Measurements from ENCODE around the gene TBC1D17. TPM values are rescaled to one million over a fixed set of nuclear protein-coding genes. Genes with fewer than 3 reads are reported as not detected.

TBC1D17 gene
- polyA plus RNA-seq, 2 of the 4 experiments (the other 2 are of a cell fraction), result 12.3 to 41.5 TPM

DNA sequence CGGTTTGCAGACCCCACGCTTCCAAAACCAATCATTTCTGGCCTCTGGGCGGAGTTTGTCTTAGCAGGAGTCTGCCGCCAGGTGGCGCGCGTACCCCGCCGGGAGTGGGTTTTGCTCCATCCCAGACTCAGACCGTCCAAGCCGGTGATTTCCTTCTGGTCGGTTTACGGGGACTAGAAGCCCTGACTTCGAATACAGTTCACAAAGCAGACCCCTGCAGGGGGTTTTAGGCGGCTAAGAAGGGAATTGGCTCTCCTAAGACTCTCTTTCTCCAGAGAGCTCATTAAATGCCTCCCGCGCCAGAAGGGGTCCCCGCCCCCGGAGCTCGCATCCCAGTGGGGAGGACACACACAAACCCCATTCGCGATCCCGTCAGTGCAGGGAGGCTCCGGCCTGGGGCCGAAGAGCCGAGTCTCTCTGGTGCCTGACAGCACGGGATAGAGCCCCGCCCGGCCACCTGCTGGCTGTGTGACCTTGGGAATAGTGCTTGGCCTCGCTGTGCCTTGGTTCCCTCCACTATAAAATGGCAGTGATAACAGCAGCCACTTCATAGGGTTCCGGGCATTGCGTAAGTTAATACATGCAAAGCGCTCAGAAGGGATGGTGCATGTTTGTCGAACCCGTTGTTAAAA is 60.4 kb downstream of the TBC1D17 start:
- CTCF ChIA-PET, result interaction anchor here (0.6 to 7.5 kb wide), 51 partner anchors 8 to 465 kb away, joined by 3 to 121 read pairs (median 5); partner anchors contain the start of genes VRK3 and ZNF473
- 12% methylated on average over 35 of the region's 35 CpGs for WGBS (ENCODE audit: missing lambda C conversion rate)

More for the DNA sequence above, 60.4 kb downstream of the TBC1D17 start:
- H3K4me1 ChIP-seq, result peaks cover 14% of the 10 kb centered on the region; the same call in 2 of the 3 replicates
- POLR2A ChIA-PET, result interaction anchor here (0.9 kb wide), 1 partner anchor 9 kb away, joined by 3 read pairs; the partner anchor contains the start of genes ATF5 and NUP62
- H3K4me3 ChIP-seq, result peak overlapping the region; percentile 51
- TF ChIP-seq GATA3 (IDR thresholded peaks at IDR 0.05; ENCODE audit: borderline replicate concordance) (no peak), RARB (CRISPR knock-in tag; IDR thresholded peaks at IDR 0.05) (no peak), RAD21 (conservative IDR thresholded peaks at IDR 0.05 in 1 of 2, IDR thresholded peaks at IDR 0.05 in 1 of 2) (peak; percentile 99), ZFP36 (IDR thresholded peaks at IDR 0.05; ENCODE audit: borderline replicate concordance, partially characterized antibody) (peak; percentile 60), MAZ (IDR thresholded peaks at IDR 0.05; ENCODE audit: borderline replicate concordance, low read depth, low read length) (0 out of 2 replicates have a peak, but pooled peaks have one; percentile 25), CEBPB (IDR thresholded peaks at IDR 0.05) (peak in 1 of 2 experiments; percentile 74; a peak in 2 of 4 replicates), RNF2 (IDR thresholded peaks at IDR 0.05; ENCODE audit: borderline replicate concordance, low read depth) (no peak), NR3C1 (IDR thresholded peaks at IDR 0.05) (no peak), RFX5 (IDR thresholded peaks at IDR 0.05) (0 out of 2 replicates have a peak, but pooled peaks have one; percentile 9), CTCF (IDR thresholded peaks at IDR 0.05) (peak; percentile 99), CHD4 (IDR thresholded peaks at IDR 0.05; ENCODE audit: borderline replicate concordance) (peak; percentile 65; the same call in 1 of the 2 replicates), ESRRA (IDR thresholded peaks at IDR 0.05; ENCODE audit: borderline replicate concordance, low read length) (no peak), JUN (IDR thresholded peaks at IDR 0.05) (no peak), KDM5A (IDR thresholded peaks at IDR 0.05) (0 out of 2 replicates have a peak, but pooled peaks have one; percentile 3), SMC3 (IDR thresholded peaks at IDR 0.05) (peak; percentile 100), NFE2L2 (conservative IDR thresholded peaks at IDR 0.05; ENCODE audit: low read length) (no peak), PBX3 (IDR thresholded peaks at IDR 0.05) (no peak; the same call in 1 of the 2 replicates)
- TF ChIP-seq, protein P1, sequence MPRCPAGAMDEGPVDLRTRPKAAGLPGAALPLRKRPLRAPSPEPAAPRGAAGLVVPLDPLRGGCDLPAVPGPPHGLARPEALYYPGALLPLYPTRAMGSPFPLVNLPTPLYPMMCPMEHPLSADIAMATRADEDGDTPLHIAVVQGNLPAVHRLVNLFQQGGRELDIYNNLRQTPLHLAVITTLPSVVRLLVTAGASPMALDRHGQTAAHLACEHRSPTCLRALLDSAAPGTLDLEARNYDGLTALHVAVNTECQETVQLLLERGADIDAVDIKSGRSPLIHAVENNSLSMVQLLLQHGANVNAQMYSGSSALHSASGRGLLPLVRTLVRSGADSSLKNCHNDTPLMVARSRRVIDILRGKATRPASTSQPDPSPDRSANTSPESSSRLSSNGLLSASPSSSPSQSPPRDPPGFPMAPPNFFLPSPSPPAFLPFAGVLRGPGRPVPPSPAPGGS (IDR thresholded peaks at IDR 0.05), result no peak
- H3K9me3 ChIP-seq, result no peaks in the 10 kb centered on the region
- DNase-seq (ENCODE audit: low read depth in 1 of 2, low spot score in 1 of 2), result peak; percentile 81
- peak; percentile 80 to 91 for ATAC-seq
- H3K4me2 ChIP-seq, result peak overlapping the region; percentile 99
- FAIRE-seq, result no peak
- peak overlapping the region in 1 of 2 experiments; percentile 49; a peak in 3 of 6 replicates for H3K27ac ChIP-seq

Small RNA genes lying within 50 kb of the gene (small RNA-seq; reads per million reads assigned to genes)
- gene MIR4749, result 0 reads per million in 6 experiments

Other genes starting within 250 kb of the TBC1D17 start
- gene RRAS, start 237.6 kb upstream of the TBC1D17 start, polyA plus RNA-seq (2011; rRNA removed), result 45.9 and 47.6 TPM in 2 replicates
- gene RRAS, start 237.6 kb upstream of the TBC1D17 start, polyA plus RNA-seq (2017; fragmentation: RNase III; extraction: RNeasy Plus Mini Kit Qiagen cat#74134 plus additional on column Dnase treatment), result 49.2 to 55.4 TPM (median 50.2 TPM) in 3 replicates
- gene SCAF1, start 235.5 kb upstream of the TBC1D17 start, polyA plus RNA-seq (2011; rRNA removed), result 4.0 and 6.1 TPM in 2 replicates
- 41.0 to 47.9 TPM (median 47.2 TPM) in 3 replicates for gene SCAF1, start 235.5 kb upstream of the TBC1D17 start, polyA plus RNA-seq (2017; fragmentation: RNase III; extraction: RNeasy Plus Mini Kit Qiagen cat#74134 plus additional on column Dnase treatment)
- 54.0 and 68.6 TPM in 2 replicates for gene IRF3, start 211.8 kb upstream of the TBC1D17 start, polyA plus RNA-seq (2011; rRNA removed)
- gene IRF3, start 211.8 kb upstream of the TBC1D17 start, polyA plus RNA-seq (2017; fragmentation: RNase III; extraction: RNeasy Plus Mini Kit Qiagen cat#74134 plus additional on column Dnase treatment), result 88.5 to 114 TPM (median 103 TPM) in 3 replicates
- gene BCL2L12, start 211.8 kb upstream of the TBC1D17 start, polyA plus RNA-seq (2011; rRNA removed), result 26.6 and 29.2 TPM in 2 replicates
- 47.8 to 53.0 TPM (median 48.6 TPM) in 3 replicates for gene BCL2L12, start 211.8 kb upstream of the TBC1D17 start, polyA plus RNA-seq (2017; fragmentation: RNase III; extraction: RNeasy Plus Mini Kit Qiagen cat#74134 plus additional on column Dnase treatment)
- 440 and 504 TPM in 2 replicates for gene PRMT1, start 200.4 kb upstream of the TBC1D17 start, polyA plus RNA-seq (2011; rRNA removed)
- gene PRMT1, start 200.4 kb upstream of the TBC1D17 start, polyA plus RNA-seq (2017; fragmentation: RNase III; extraction: RNeasy Plus Mini Kit Qiagen cat#74134 plus additional on column Dnase treatment), result 488 to 516 TPM (median 500 TPM) in 3 replicates
- 2.0 and 2.9 TPM in 2 replicates for gene ADM5, start 188.1 kb upstream of the TBC1D17 start, polyA plus RNA-seq (2011; rRNA removed)
- 4.3 to 4.5 TPM (median 4.4 TPM) in 3 replicates for gene ADM5, start 188.1 kb upstream of the TBC1D17 start, polyA plus RNA-seq (2017; fragmentation: RNase III; extraction: RNeasy Plus Mini Kit Qiagen cat#74134 plus additional on column Dnase treatment)
- gene CPT1C, start 186.6 kb upstream of the TBC1D17 start, polyA plus RNA-seq (2011; rRNA removed), result 8.2 and 8.5 TPM in 2 replicates
- 13.7 to 17.1 TPM (median 15.4 TPM) in 3 replicates for gene CPT1C, start 186.6 kb upstream of the TBC1D17 start, polyA plus RNA-seq (2017; fragmentation: RNase III; extraction: RNeasy Plus Mini Kit Qiagen cat#74134 plus additional on column Dnase treatment)
- gene TSKS, start 114.4 kb upstream of the TBC1D17 start, polyA plus RNA-seq (2011; rRNA removed), result not detected in 2 replicates
- gene TSKS, start 114.4 kb upstream of the TBC1D17 start, polyA plus RNA-seq (2017; fragmentation: RNase III; extraction: RNeasy Plus Mini Kit Qiagen cat#74134 plus additional on column Dnase treatment), result not detected in 3 replicates
- gene AP2A1, start 110.7 kb upstream of the TBC1D17 start, polyA plus RNA-seq (2011; rRNA removed), result 36.6 and 41.6 TPM in 2 replicates
- 53.4 to 62.1 TPM (median 58.6 TPM) in 3 replicates for gene AP2A1, start 110.7 kb upstream of the TBC1D17 start, polyA plus RNA-seq (2017; fragmentation: RNase III; extraction: RNeasy Plus Mini Kit Qiagen cat#74134 plus additional on column Dnase treatment)
- 12.5 and 14.5 TPM in 2 replicates for gene FUZ, start 64.4 kb upstream of the TBC1D17 start, polyA plus RNA-seq (2011; rRNA removed)
- 15.9 to 23.7 TPM (median 21.7 TPM) in 3 replicates for gene FUZ, start 64.4 kb upstream of the TBC1D17 start, polyA plus RNA-seq (2017; fragmentation: RNase III; extraction: RNeasy Plus Mini Kit Qiagen cat#74134 plus additional on column Dnase treatment)
- 20.4 and 27.1 TPM in 2 replicates for gene MED25, start 59.4 kb upstream of the TBC1D17 start, polyA plus RNA-seq (2011; rRNA removed)
- 36.4 to 41.6 TPM (median 40.1 TPM) in 3 replicates for gene MED25, start 59.4 kb upstream of the TBC1D17 start, polyA plus RNA-seq (2017; fragmentation: RNase III; extraction: RNeasy Plus Mini Kit Qiagen cat#74134 plus additional on column Dnase treatment)
- 27.7 and 41.2 TPM in 2 replicates for gene PTOV1, start 26.5 kb upstream of the TBC1D17 start, polyA plus RNA-seq (2011; rRNA removed)
- 119 to 153 TPM (median 147 TPM) in 3 replicates for gene PTOV1, start 26.5 kb upstream of the TBC1D17 start, polyA plus RNA-seq (2017; fragmentation: RNase III; extraction: RNeasy Plus Mini Kit Qiagen cat#74134 plus additional on column Dnase treatment)
- gene PNKP, start 10.1 kb upstream of the TBC1D17 start, polyA plus RNA-seq (2011; rRNA removed), result 22.5 and 23.3 TPM in 2 replicates
- gene PNKP, start 10.1 kb upstream of the TBC1D17 start, polyA plus RNA-seq (2017; fragmentation: RNase III; extraction: RNeasy Plus Mini Kit Qiagen cat#74134 plus additional on column Dnase treatment), result 63.8 to 75.9 TPM (median 71.2 TPM) in 3 replicates
- gene AKT1S1, start 347 bp upstream of the TBC1D17 start, polyA plus RNA-seq (2011; rRNA removed), result 39.2 and 41.5 TPM in 2 replicates
- 63.4 to 75.9 TPM (median 75.3 TPM) in 3 replicates for gene AKT1S1, start 347 bp upstream of the TBC1D17 start, polyA plus RNA-seq (2017; fragmentation: RNase III; extraction: RNeasy Plus Mini Kit Qiagen cat#74134 plus additional on column Dnase treatment)
- 0.15 and 0.18 TPM in 2 replicates for gene IL4I1, start 19.2 kb downstream of the TBC1D17 start, polyA plus RNA-seq (2011; rRNA removed)
- gene IL4I1, start 19.2 kb downstream of the TBC1D17 start, polyA plus RNA-seq (2017; fragmentation: RNase III; extraction: RNeasy Plus Mini Kit Qiagen cat#74134 plus additional on column Dnase treatment), result 0.62 to 0.88 TPM (median 0.87 TPM) in 3 replicates
- gene ATF5, start 51.5 kb downstream of the TBC1D17 start, polyA plus RNA-seq (2011; rRNA removed), result 7.8 and 12.9 TPM in 2 replicates
- 42.8 to 48.5 TPM (median 44.6 TPM) in 3 replicates for gene ATF5, start 51.5 kb downstream of the TBC1D17 start, polyA plus RNA-seq (2017; fragmentation: RNase III; extraction: RNeasy Plus Mini Kit Qiagen cat#74134 plus additional on column Dnase treatment)
- gene NUP62, start 51.8 kb downstream of the TBC1D17 start, polyA plus RNA-seq (2011; rRNA removed), result 21.4 and 28.9 TPM in 2 replicates
- 83.9 to 88.5 TPM (median 85.9 TPM) in 3 replicates for gene NUP62, start 51.8 kb downstream of the TBC1D17 start, polyA plus RNA-seq (2017; fragmentation: RNase III; extraction: RNeasy Plus Mini Kit Qiagen cat#74134 plus additional on column Dnase treatment)
- gene SIGLEC11, start 83.5 kb downstream of the TBC1D17 start, polyA plus RNA-seq (2011; rRNA removed), result not detected in 2 replicates
- not detected in 3 replicates for gene SIGLEC11, start 83.5 kb downstream of the TBC1D17 start, polyA plus RNA-seq (2017; fragmentation: RNase III; extraction: RNeasy Plus Mini Kit Qiagen cat#74134 plus additional on column Dnase treatment)
- gene VRK3, start 147.7 kb downstream of the TBC1D17 start, polyA plus RNA-seq (2011; rRNA removed), result 37.4 and 45.2 TPM in 2 replicates
- 33.3 to 35.4 TPM (median 35.2 TPM) in 3 replicates for gene VRK3, start 147.7 kb downstream of the TBC1D17 start, polyA plus RNA-seq (2017; fragmentation: RNase III; extraction: RNeasy Plus Mini Kit Qiagen cat#74134 plus additional on column Dnase treatment)
- 17.0 and 20.0 TPM in 2 replicates for gene ZNF473, start 148.3 kb downstream of the TBC1D17 start, polyA plus RNA-seq (2011; rRNA removed)
- 6.2 to 6.9 TPM (median 6.8 TPM) in 3 replicates for gene ZNF473, start 148.3 kb downstream of the TBC1D17 start, polyA plus RNA-seq (2017; fragmentation: RNase III; extraction: RNeasy Plus Mini Kit Qiagen cat#74134 plus additional on column Dnase treatment)

All from A549 (cell line).